ENCODE results near the gene RABGAP1L.
"Not testable (repeated sequence)": the region's sequence is repeated elsewhere in the genome, so short reads cannot be mapped to it uniquely, and the experiment has no call there.

The RABGAP1L gene

GRCh38 chr1:174296309-174296708, 137.0 kb downstream of the RABGAP1L start:
- WGBS, 2 experiments (ENCODE audit: insufficient coverage in 2 of 2) = 93 to 96% methylated on average over 3 of the region's 4 CpGs
- H3K4me3 ChIP-seq (ENCODE audit: extremely low read depth, insufficient read depth, low read length, poor library complexity, severe bottlenecking) = no peak overlapping the region
- no peaks in the 10 kb centered on the region for H3K36me3 ChIP-seq (ENCODE audit: control insufficient read depth, insufficient read depth, low read length)
- H3K9me3 ChIP-seq (ENCODE audit: control insufficient read depth, low read length) = peaks cover 3% of the 10 kb centered on the region
- no peaks in the 10 kb centered on the region for H3K4me1 ChIP-seq (ENCODE audit: control insufficient read depth, insufficient read depth, low read length, poor library complexity, severe bottlenecking)
- no peak overlapping the region for H3K27ac ChIP-seq (ENCODE audit: low read depth, low read length, severe bottlenecking)

GRCh38 chr1:174297351-174297750, 138.0 kb downstream of the RABGAP1L start:
- Histone ChIP-seq H3K4me3 (ENCODE audit: extremely low read depth, insufficient read depth, low read length, poor library complexity, severe bottlenecking) (no peak overlapping the region), H3K36me3 (ENCODE audit: control insufficient read depth, insufficient read depth, low read length) (no peaks in the 10 kb centered on the region), H3K4me1 (ENCODE audit: control insufficient read depth, insufficient read depth, low read length, poor library complexity, severe bottlenecking) (no peaks in the 10 kb centered on the region), H3K27ac (ENCODE audit: low read depth, low read length, severe bottlenecking) (no peak overlapping the region), H3K9me3 (ENCODE audit: control insufficient read depth, low read length) (peaks cover 6% of the 10 kb centered on the region)
- 89 to 92% methylated on average over 4 to 7 of the region's 10 CpGs for WGBS, 2 experiments (ENCODE audit: insufficient coverage in 2 of 2)

- no peaks in the 10 kb centered on the region for H3K36me3 ChIP-seq (ENCODE audit: control insufficient read depth, insufficient read depth, low read length)
- H3K4me1 ChIP-seq (ENCODE audit: control insufficient read depth, insufficient read depth, low read length, poor library complexity, severe bottlenecking) = no peaks in the 10 kb centered on the region
- H3K4me3 ChIP-seq (ENCODE audit: extremely low read depth, insufficient read depth, low read length, poor library complexity, severe bottlenecking) = no peak overlapping the region
- peaks cover 6% of the 10 kb centered on the region for H3K9me3 ChIP-seq (ENCODE audit: control insufficient read depth, low read length)
- no peak overlapping the region for H3K27ac ChIP-seq (ENCODE audit: low read depth, low read length, severe bottlenecking)
- 83 to 84% methylated on average over 4 to 5 of the region's 5 CpGs for WGBS, 2 experiments (ENCODE audit: insufficient coverage in 2 of 2)
Measured at GRCh38 chr1:174301295-174302077, 142.2 kb downstream of the RABGAP1L start.

- Histone ChIP-seq H3K36me3 (ENCODE audit: control insufficient read depth, insufficient read depth, low read length) (no peaks in the 10 kb centered on the region), H3K27ac (ENCODE audit: low read depth, low read length, severe bottlenecking) (no peak overlapping the region), H3K4me3 (ENCODE audit: extremely low read depth, insufficient read depth, low read length, poor library complexity, severe bottlenecking) (no peak overlapping the region), H3K9me3 (ENCODE audit: control insufficient read depth, low read length) (peaks cover 5% of the 10 kb centered on the region), H3K4me1 (ENCODE audit: control insufficient read depth, insufficient read depth, low read length, poor library complexity, severe bottlenecking) (no peaks in the 10 kb centered on the region)
Measured at GRCh38 chr1:174308604-174309003, 149.3 kb downstream of the RABGAP1L start.

GRCh38 chr1:174309490-174309889, 150.2 kb downstream of the RABGAP1L start:
- Histone ChIP-seq H3K4me3 (ENCODE audit: extremely low read depth, insufficient read depth, low read length, poor library complexity, severe bottlenecking) (no peak overlapping the region), H3K36me3 (ENCODE audit: control insufficient read depth, insufficient read depth, low read length) (no peaks in the 10 kb centered on the region), H3K4me1 (ENCODE audit: control insufficient read depth, insufficient read depth, low read length, poor library complexity, severe bottlenecking) (no peaks in the 10 kb centered on the region), H3K27ac (ENCODE audit: low read depth, low read length, severe bottlenecking) (no peak overlapping the region), H3K9me3 (ENCODE audit: control insufficient read depth, low read length) (peaks cover 9% of the 10 kb centered on the region)

- peaks cover 10% of the 10 kb centered on the region for H3K9me3 ChIP-seq (ENCODE audit: control insufficient read depth, low read length)
- H3K4me1 ChIP-seq (ENCODE audit: control insufficient read depth, insufficient read depth, low read length, poor library complexity, severe bottlenecking) = no peaks in the 10 kb centered on the region
- WGBS, 2 experiments (ENCODE audit: insufficient coverage in 2 of 2) = no CpG with 5 or more reads among the region's 4 CpGs
- H3K4me3 ChIP-seq (ENCODE audit: extremely low read depth, insufficient read depth, low read length, poor library complexity, severe bottlenecking) = no peak overlapping the region
- no peak overlapping the region for H3K27ac ChIP-seq (ENCODE audit: low read depth, low read length, severe bottlenecking)
- H3K36me3 ChIP-seq (ENCODE audit: control insufficient read depth, insufficient read depth, low read length) = no peaks in the 10 kb centered on the region
Measured at GRCh38 chr1:174314433-174314832, 155.1 kb downstream of the RABGAP1L start.

GRCh38 chr1:174315239-174315638, 155.9 kb downstream of the RABGAP1L start:
- Histone ChIP-seq H3K9me3 (ENCODE audit: control insufficient read depth, low read length) (peaks cover 10% of the 10 kb centered on the region), H3K36me3 (ENCODE audit: control insufficient read depth, insufficient read depth, low read length) (no peaks in the 10 kb centered on the region), H3K27ac (ENCODE audit: low read depth, low read length, severe bottlenecking) (no peak overlapping the region), H3K4me3 (ENCODE audit: extremely low read depth, insufficient read depth, low read length, poor library complexity, severe bottlenecking) (no peak overlapping the region), H3K4me1 (ENCODE audit: control insufficient read depth, insufficient read depth, low read length, poor library complexity, severe bottlenecking) (no peaks in the 10 kb centered on the region)
- WGBS, 2 experiments (ENCODE audit: insufficient coverage in 2 of 2) = no CpG with 5 or more reads among the region's 2 CpGs

GRCh38 chr1:174320897-174321296, 161.6 kb downstream of the RABGAP1L start:
- WGBS, 2 experiments (ENCODE audit: insufficient coverage in 2 of 2) = 90 to 91% methylated on average over 2 to 3 of the region's 3 CpGs
- H3K4me3 ChIP-seq (ENCODE audit: extremely low read depth, insufficient read depth, low read length, poor library complexity, severe bottlenecking); H3K36me3 ChIP-seq (ENCODE audit: control insufficient read depth, insufficient read depth, low read length); H3K4me1 ChIP-seq (ENCODE audit: control insufficient read depth, insufficient read depth, low read length, poor library complexity, severe bottlenecking); H3K27ac ChIP-seq (ENCODE audit: low read depth, low read length, severe bottlenecking): not testable (repeated sequence)
- peaks cover 14% of the 10 kb centered on the region for H3K9me3 ChIP-seq (ENCODE audit: control insufficient read depth, low read length)

- peaks cover 21% of the 10 kb centered on the region for H3K9me3 ChIP-seq (ENCODE audit: control insufficient read depth, low read length)
- no peak overlapping the region for H3K27ac ChIP-seq (ENCODE audit: low read depth, low read length, severe bottlenecking)
- no peaks in the 10 kb centered on the region for H3K36me3 ChIP-seq (ENCODE audit: control insufficient read depth, insufficient read depth, low read length)
- no CpG with 5 or more reads among the region's 1 CpG for WGBS, 2 experiments (ENCODE audit: insufficient coverage in 2 of 2)
- H3K4me1 ChIP-seq (ENCODE audit: control insufficient read depth, insufficient read depth, low read length, poor library complexity, severe bottlenecking) = no peaks in the 10 kb centered on the region
- H3K4me3 ChIP-seq (ENCODE audit: extremely low read depth, insufficient read depth, low read length, poor library complexity, severe bottlenecking) = no peak overlapping the region
Measured at GRCh38 chr1:174322202-174322862, 163.0 kb downstream of the RABGAP1L start.

GRCh38 chr1:174324493-174324892, 165.2 kb downstream of the RABGAP1L start:
- no CpG with 5 or more reads among the region's 1 CpG for WGBS, 2 experiments (ENCODE audit: insufficient coverage in 2 of 2)
- Histone ChIP-seq H3K4me3 (ENCODE audit: extremely low read depth, insufficient read depth, low read length, poor library complexity, severe bottlenecking) (no peak overlapping the region), H3K36me3 (ENCODE audit: control insufficient read depth, insufficient read depth, low read length) (no peaks in the 10 kb centered on the region), H3K27ac (ENCODE audit: low read depth, low read length, severe bottlenecking) (no peak overlapping the region), H3K9me3 (ENCODE audit: control insufficient read depth, low read length) (peaks cover 21% of the 10 kb centered on the region), H3K4me1 (ENCODE audit: control insufficient read depth, insufficient read depth, low read length, poor library complexity, severe bottlenecking) (no peaks in the 10 kb centered on the region)

- Histone ChIP-seq H3K27ac (ENCODE audit: low read depth, low read length, severe bottlenecking) (no peak overlapping the region), H3K36me3 (ENCODE audit: control insufficient read depth, insufficient read depth, low read length) (no peaks in the 10 kb centered on the region), H3K4me1 (ENCODE audit: control insufficient read depth, insufficient read depth, low read length, poor library complexity, severe bottlenecking) (no peaks in the 10 kb centered on the region), H3K9me3 (ENCODE audit: control insufficient read depth, low read length) (peaks cover 21% of the 10 kb centered on the region), H3K4me3 (ENCODE audit: extremely low read depth, insufficient read depth, low read length, poor library complexity, severe bottlenecking) (no peak overlapping the region)
- no CpG with 5 or more reads among the region's 1 CpG for WGBS, 2 experiments (ENCODE audit: insufficient coverage in 2 of 2)
Measured at GRCh38 chr1:174324939-174325338, 165.6 kb downstream of the RABGAP1L start.
